ENCODE results near the gene DDX6.
"Not testable (repeated sequence)": the region's sequence is repeated elsewhere in the genome, so short reads cannot be mapped to it uniquely, and the experiment has no call there.

The DDX6 gene

GRCh38 chr11:118763041-118763440 lies 27.9 kb downstream of the DDX6 start:
- Histone ChIP-seq H3K9ac (no peak overlapping the region), H3K27me3 (ENCODE audit: insufficient read depth, low read depth) (no peaks in the 10 kb centered on the region), H3K27ac (no peak overlapping the region), H3K4me1 (ENCODE audit: low read depth, poor library complexity, severe bottlenecking) (no peaks in the 10 kb centered on the region), H3K4me2 (no peak overlapping the region), H4K20me1 (ENCODE audit: insufficient read depth) (no peaks in the 10 kb centered on the region), H2AFZ (ENCODE audit: low read depth) (no peak overlapping the region), H3K36me3 (ENCODE audit: insufficient read depth) (no peaks in the 10 kb centered on the region; the same call in 1 of the 2 replicates), H3K4me3 (IDR thresholded peaks at IDR 0.05; ENCODE audit: insufficient read depth, low read depth, low read length) (no peak overlapping the region), H3K79me2 (ENCODE audit: insufficient read depth, low read depth) (peaks cover 12% of the 10 kb centered on the region; the same call in 1 of the 2 replicates)
- TF ChIP-seq, protein P1, sequence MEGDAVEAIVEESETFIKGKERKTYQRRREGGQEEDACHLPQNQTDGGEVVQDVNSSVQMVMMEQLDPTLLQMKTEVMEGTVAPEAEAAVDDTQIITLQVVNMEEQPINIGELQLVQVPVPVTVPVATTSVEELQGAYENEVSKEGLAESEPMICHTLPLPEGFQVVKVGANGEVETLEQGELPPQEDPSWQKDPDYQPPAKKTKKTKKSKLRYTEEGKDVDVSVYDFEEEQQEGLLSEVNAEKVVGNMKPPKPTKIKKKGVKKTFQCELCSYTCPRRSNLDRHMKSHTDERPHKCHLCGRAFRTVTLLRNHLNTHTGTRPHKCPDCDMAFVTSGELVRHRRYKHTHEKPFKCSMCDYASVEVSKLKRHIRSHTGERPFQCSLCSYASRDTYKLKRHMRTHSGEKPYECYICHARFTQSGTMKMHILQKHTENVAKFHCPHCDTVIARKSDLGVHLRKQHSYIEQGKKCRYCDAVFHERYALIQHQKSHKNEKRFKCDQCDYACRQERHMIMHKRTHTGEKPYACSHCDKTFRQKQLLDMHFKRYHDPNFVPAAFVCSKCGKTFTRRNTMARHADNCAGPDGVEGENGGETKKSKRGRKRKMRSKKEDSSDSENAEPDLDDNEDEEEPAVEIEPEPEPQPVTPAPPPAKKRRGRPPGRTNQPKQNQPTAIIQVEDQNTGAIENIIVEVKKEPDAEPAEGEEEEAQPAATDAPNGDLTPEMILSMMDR (conservative IDR thresholded peaks at IDR 0.05; ENCODE audit: low read depth, low read length): no peak

DNA sequence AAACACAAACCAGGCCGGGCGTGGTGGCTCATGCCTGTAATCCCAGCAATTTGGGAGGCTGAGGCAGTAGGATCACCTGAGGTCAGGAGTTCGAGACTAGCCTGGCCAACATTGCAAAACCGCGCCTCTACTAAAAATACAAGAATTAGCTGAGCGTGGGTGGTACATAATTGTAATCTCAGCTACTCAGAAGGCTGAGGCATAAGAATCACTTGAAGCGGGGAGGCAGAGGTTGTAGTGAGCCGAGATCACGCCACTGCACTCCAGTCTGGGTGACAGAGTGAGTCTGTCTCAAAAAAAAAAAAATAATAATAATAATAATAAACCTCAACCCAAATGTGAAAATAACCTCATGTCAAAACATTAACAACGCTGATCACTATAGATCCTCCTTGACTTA lies 29.0 kb downstream of the DDX6 start:
- H3K79me2 ChIP-seq (ENCODE audit: insufficient read depth, low read depth): not testable (repeated sequence)

DNA sequence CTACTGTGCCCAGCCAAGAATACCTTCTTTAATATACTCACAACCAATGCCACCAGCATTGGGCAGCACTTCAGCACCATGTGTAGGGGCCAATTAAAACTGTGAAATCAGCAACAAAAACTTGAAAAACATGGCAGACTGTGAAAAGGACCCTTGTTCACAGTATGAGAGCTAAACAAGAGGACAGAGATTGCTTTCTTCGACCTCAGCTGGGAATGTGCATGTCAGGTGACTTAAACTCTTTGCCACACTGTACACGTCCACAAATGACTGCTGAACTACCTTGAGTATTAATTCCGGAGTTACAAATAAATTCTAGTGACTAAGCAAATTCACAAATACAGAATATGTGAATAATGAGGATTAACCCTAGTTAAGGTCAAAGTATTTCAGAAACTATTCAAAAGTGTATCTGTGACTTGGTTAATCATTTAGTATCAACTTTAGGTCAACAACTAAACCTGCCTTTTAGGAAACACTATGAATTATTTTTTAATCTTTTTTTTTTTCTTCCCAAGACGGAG lies 33.0 kb downstream of the DDX6 start:
- Histone ChIP-seq H3K36me3 (ENCODE audit: insufficient read depth) (peaks cover 7% of the 10 kb centered on the region; the same call in 1 of the 2 replicates), H3K79me2 (ENCODE audit: insufficient read depth, low read depth) (no peaks in the 10 kb centered on the region), H3K4me1 (ENCODE audit: low read depth, poor library complexity, severe bottlenecking) (peaks cover 17% of the 10 kb centered on the region), H3K27me3 (ENCODE audit: insufficient read depth, low read depth) (no peaks in the 10 kb centered on the region), H4K20me1 (ENCODE audit: insufficient read depth) (no peaks in the 10 kb centered on the region), H3K4me3 (IDR thresholded peaks at IDR 0.05; ENCODE audit: insufficient read depth, low read depth, low read length) (no peak overlapping the region), H2AFZ (ENCODE audit: low read depth) (no peak overlapping the region), H3K4me2 (no peak overlapping the region), H3K9ac (no peak overlapping the region), H3K27ac (no peak overlapping the region)
- TF ChIP-seq, protein P1 (conservative IDR thresholded peaks at IDR 0.05; ENCODE audit: low read depth, low read length): no peak

More for the DNA sequence above, 29.0 kb downstream of the DDX6 start:
- H3K9ac ChIP-seq; H3K27ac ChIP-seq; H4K20me1 ChIP-seq (ENCODE audit: insufficient read depth); H2AFZ ChIP-seq (ENCODE audit: low read depth); H3K4me2 ChIP-seq; H3K4me3 ChIP-seq (IDR thresholded peaks at IDR 0.05; ENCODE audit: insufficient read depth, low read depth, low read length); H3K27me3 ChIP-seq (ENCODE audit: insufficient read depth, low read depth); H3K4me1 ChIP-seq (ENCODE audit: low read depth, poor library complexity, severe bottlenecking); H3K36me3 ChIP-seq (ENCODE audit: insufficient read depth): not testable (repeated sequence)

DNA sequence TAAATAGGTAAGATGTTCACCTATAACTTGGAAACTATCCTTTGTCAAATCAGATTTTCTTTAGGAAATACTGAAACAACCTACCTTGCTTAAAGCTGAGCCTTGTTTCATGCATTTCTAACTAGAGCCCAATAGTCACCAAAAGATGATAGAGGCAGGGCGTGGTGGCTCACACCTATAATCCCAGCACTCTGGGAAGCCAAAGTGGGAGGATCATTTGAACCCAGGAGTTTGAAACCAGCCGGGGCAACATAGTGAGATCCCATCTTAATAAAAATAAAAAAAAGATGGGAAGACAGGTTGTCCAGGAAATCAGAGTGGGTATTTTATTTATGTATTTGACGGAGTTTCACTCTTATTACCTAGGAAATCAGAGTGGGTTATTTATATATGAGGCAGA lies 38.3 kb downstream of the DDX6 start:
- Histone ChIP-seq H3K27me3 (ENCODE audit: insufficient read depth, low read depth) (no peaks in the 10 kb centered on the region), H3K4me1 (ENCODE audit: low read depth, poor library complexity, severe bottlenecking) (peaks cover 17% of the 10 kb centered on the region), H3K4me3 (IDR thresholded peaks at IDR 0.05; ENCODE audit: insufficient read depth, low read depth, low read length) (no peak overlapping the region), H4K20me1 (ENCODE audit: insufficient read depth) (no peaks in the 10 kb centered on the region), H3K27ac (no peak overlapping the region), H3K36me3 (ENCODE audit: insufficient read depth) (peaks cover 7% of the 10 kb centered on the region; the same call in 1 of the 2 replicates), H3K79me2 (ENCODE audit: insufficient read depth, low read depth) (no peaks in the 10 kb centered on the region), H3K9ac (no peak overlapping the region), H2AFZ (ENCODE audit: low read depth) (no peak overlapping the region), H3K4me2 (no peak overlapping the region)
- TF ChIP-seq, protein P1 (conservative IDR thresholded peaks at IDR 0.05; ENCODE audit: low read depth, low read length): no peak

GRCh38 chr11:118749429-118749828 lies 41.5 kb downstream of the DDX6 start:
- H3K79me2 ChIP-seq (ENCODE audit: insufficient read depth, low read depth): no peaks in the 10 kb centered on the region
- no peak overlapping the region for H3K9ac ChIP-seq
- no peak overlapping the region for H3K27ac ChIP-seq
- H3K36me3 ChIP-seq (ENCODE audit: insufficient read depth): no peaks in the 10 kb centered on the region
- no peak overlapping the region for H3K4me2 ChIP-seq
- TF ChIP-seq, protein P1 (conservative IDR thresholded peaks at IDR 0.05; ENCODE audit: low read depth, low read length): no peak
- H3K4me3 ChIP-seq (IDR thresholded peaks at IDR 0.05; ENCODE audit: insufficient read depth, low read depth, low read length): no peak overlapping the region
- no peak overlapping the region for H2AFZ ChIP-seq (ENCODE audit: low read depth)
- no peaks in the 10 kb centered on the region for H3K4me1 ChIP-seq (ENCODE audit: low read depth, poor library complexity, severe bottlenecking)
- H4K20me1 ChIP-seq (ENCODE audit: insufficient read depth): no peaks in the 10 kb centered on the region
- H3K27me3 ChIP-seq (ENCODE audit: insufficient read depth, low read depth): no peaks in the 10 kb centered on the region
